ENCODE data around the gene MAPK8.
A peak's percentile ranks its signal among the peaks of the same experiment; 100 is the strongest.

MAPK8 gene

GRCh38 chr10:48476279-48476982 lies 170.0 kb downstream of the MAPK8 start:
- DNase-seq = peak in 9 of 42 donors; percentile 2 to 29 (median 19)

GRCh38 chr10:48477141-48477540 lies 170.7 kb downstream of the MAPK8 start:
- DNase-seq = peak in 1 of 42 donors; percentile 10
- intact Hi-C loops (cut with DNase I) = no loop called here

More at GRCh38 chr10:48476279-48476982, 170.0 kb downstream of the MAPK8 start:
- intact Hi-C loops (cut with DNase I) = no loop called here

GRCh38 chr10:48477616-48478015 lies 171.1 kb downstream of the MAPK8 start:
- peak in 2 of 42 donors; percentile 25 for DNase-seq
- intact Hi-C loops (cut with DNase I) = no loop called here

GRCh38 chr10:48478469-48478868 lies 172.0 kb downstream of the MAPK8 start:
- intact Hi-C loops (cut with DNase I) = no loop called here
- peak in 10 of 42 donors; percentile 2 to 30 (median 16) for DNase-seq

GRCh38 chr10:48478980-48479811 lies 172.7 kb downstream of the MAPK8 start:
- DNase-seq = peak in 9 of 42 donors; percentile 2 to 37 (median 27)
- intact Hi-C loops (cut with DNase I) = no loop called here

- DNase-seq = peak in 9 of 42 donors; percentile 6 to 40 (median 17)
- intact Hi-C loops (cut with DNase I) = no loop called here
Observed at GRCh38 chr10:48480397-48481374, 174.2 kb downstream of the MAPK8 start.

- peak in 5 of 42 donors; percentile 3 to 22 (median 4) for DNase-seq
- intact Hi-C loops (cut with DNase I) = no loop called here
Observed at GRCh38 chr10:48481385-48481784, 174.9 kb downstream of the MAPK8 start.

GRCh38 chr10:48482207-48482606 lies 175.7 kb downstream of the MAPK8 start:
- DNase-seq = no peak
- intact Hi-C loops (cut with DNase I) = no loop called here

GRCh38 chr10:48484911-48485310 lies 178.4 kb downstream of the MAPK8 start:
- DNase-seq = no peak
- intact Hi-C loops (cut with DNase I) = no loop called here

GRCh38 chr10:48485711-48486110 lies 179.2 kb downstream of the MAPK8 start:
- DNase-seq = no peak
- intact Hi-C loops (cut with DNase I) = no loop called here

- intact Hi-C loops (cut with DNase I) = no loop called here
- no peak for DNase-seq
Observed at GRCh38 chr10:48487244-48487643, 180.8 kb downstream of the MAPK8 start.

Data from head of caudate nucleus (tissue), 42 donors.